NB4 (cell line): ENCODE measurements around the gene SYT10.

ENCODE experiments used
- DNase-seq: peaks from one replicate; pipeline ENCODE4 v3.0.0; 2010; ENCODE audit warnings: low read depth
- H3K4me3 ChIP-seq: one replicate; pipeline ENCODE4 v1.5.1; 2011; ENCODE audit warnings: mild to moderate bottlenecking, low read depth, low read length, moderate library complexity
- MYC ChIP-seq: IDR thresholded peaks from 2 replicates; pipeline ENCODE4 v1.6.1; 2011; ENCODE audit warnings: low read depth, low read length
- POLR2A ChIP-seq: IDR thresholded peaks from 2 replicates; pipeline ENCODE4 v1.6.1; 2011; ENCODE audit warnings: mild to moderate bottlenecking; ENCODE audit not compliant: insufficient read length; ENCODE audit errors: extremely low read depth
- TF ChIP-seq, protein P1 (sequence below): IDR thresholded peaks from one replicate; pipeline ENCODE4 v1.5.1; 2012; ENCODE audit warnings: low read depth, low read length
- TF ChIP-seq, protein P2 (sequence below): IDR thresholded peaks from 2 replicates; pipeline ENCODE4 v1.6.1; 2011; ENCODE audit warnings: low read depth, low read length

Gene SYT10, protein sequence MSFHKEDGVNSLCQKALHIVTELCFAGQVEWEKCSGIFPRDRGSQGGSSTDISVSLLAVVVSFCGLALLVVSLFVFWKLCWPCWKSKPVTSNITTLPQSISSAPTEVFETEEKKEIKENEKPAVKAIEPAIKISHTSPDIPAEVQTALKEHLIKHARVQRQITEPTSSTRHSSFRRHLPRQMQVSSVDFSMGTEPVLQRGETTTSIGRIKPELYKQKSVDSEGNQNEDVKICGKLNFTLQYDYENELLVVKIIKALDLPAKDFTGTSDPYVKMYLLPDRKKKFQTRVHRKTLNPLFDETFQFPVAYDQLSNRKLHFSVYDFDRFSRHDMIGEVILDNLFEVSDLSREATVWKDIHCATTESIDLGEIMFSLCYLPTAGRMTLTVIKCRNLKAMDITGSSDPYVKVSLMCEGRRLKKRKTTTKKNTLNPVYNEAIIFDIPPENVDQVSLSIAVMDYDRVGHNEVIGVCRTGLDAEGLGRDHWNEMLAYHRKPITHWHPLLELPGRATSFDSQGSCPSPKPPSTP

DNA sequence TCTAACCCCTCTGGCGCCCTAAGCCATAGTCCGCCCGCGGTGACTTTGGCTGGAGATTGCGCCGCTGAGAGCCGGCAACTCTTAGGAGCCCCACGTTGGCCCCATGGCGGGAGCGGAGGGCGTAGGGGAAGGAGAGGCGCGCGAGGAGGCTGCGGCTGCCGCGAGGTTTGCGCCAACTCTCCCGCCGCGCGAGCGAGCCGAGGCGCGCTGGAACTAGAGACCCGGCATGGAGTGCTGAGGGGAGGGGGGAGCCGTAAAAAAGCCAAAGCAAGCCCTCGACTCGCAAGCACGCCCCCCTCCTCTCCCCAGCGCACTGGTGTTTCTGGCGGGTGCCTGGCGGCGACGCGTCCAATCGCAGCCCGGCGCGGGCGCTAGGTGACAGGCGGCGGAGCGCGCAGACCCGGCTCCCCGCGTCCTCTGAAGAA is at the start of gene SYT10:
TSS of gene SYT10 (minus strand) at position 233 of the 425 bp plus-strand sequence. CDS start 297 bp downstream, outside the sequence.
- TF ChIP-seq, protein P1, sequence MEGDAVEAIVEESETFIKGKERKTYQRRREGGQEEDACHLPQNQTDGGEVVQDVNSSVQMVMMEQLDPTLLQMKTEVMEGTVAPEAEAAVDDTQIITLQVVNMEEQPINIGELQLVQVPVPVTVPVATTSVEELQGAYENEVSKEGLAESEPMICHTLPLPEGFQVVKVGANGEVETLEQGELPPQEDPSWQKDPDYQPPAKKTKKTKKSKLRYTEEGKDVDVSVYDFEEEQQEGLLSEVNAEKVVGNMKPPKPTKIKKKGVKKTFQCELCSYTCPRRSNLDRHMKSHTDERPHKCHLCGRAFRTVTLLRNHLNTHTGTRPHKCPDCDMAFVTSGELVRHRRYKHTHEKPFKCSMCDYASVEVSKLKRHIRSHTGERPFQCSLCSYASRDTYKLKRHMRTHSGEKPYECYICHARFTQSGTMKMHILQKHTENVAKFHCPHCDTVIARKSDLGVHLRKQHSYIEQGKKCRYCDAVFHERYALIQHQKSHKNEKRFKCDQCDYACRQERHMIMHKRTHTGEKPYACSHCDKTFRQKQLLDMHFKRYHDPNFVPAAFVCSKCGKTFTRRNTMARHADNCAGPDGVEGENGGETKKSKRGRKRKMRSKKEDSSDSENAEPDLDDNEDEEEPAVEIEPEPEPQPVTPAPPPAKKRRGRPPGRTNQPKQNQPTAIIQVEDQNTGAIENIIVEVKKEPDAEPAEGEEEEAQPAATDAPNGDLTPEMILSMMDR, result no peak
- TF ChIP-seq POLR2A (no peak), MYC (no peak)
- TF ChIP-seq, protein P2, sequence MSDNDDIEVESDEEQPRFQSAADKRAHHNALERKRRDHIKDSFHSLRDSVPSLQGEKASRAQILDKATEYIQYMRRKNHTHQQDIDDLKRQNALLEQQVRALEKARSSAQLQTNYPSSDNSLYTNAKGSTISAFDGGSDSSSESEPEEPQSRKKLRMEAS, result no peak
- no peak for DNase-seq
- no peak within 1 kb of the TSS for H3K4me3 ChIP-seq

DNA sequence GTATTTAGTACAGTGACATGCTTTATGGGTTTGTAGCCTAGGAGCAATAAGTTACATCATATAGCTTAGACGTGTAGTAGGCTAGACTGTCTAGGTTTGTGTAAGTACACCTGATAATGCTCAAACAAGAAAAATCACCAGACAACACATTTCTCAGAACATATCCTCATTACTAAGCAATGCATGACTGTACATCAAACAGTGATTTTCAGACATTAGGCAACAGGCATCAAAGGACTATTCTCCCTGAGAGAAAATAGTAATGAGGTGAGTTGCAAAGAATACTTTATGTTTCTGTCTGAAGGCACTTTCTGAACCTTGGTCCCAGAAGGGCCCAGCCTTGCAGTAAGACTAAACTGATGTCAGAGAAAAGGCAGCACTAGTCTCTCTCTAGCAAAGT is 48.4 kb upstream of the SYT10 start:
- no peak overlapping the region for H3K4me3 ChIP-seq
- DNase-seq, result no peak
- TF ChIP-seq, protein P2, result no peak
- TF ChIP-seq MYC (no peak), POLR2A (no peak)
- TF ChIP-seq, protein P1, result no peak

GRCh38 chr12:33486058-33486457 is 46.4 kb upstream of the SYT10 start:
- TF ChIP-seq POLR2A (no peak), MYC (no peak)
- TF ChIP-seq, protein P2, result no peak
- TF ChIP-seq, protein P1, result no peak
- H3K4me3 ChIP-seq, result no peak overlapping the region
- DNase-seq, result no peak

DNA sequence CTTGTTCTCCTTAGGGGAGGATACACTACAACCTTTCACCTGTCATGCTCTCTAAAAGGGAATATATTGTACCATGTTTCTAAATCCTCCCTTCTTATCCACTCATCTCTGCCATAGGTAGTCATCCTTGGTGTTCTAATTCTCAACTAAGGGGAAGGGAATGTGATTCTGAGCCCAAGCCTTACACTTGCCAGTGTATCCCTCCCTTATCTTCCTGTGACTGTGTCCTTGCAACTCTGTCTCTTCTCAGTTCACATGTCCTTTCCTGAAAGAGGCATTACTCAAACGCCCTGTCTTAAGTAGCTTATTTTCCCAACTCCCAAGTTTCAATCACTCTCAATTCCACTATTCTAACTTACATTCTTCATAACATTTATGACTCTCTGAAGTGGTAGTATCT is 44.5 kb upstream of the SYT10 start:
- no peak for DNase-seq
- TF ChIP-seq MYC (no peak), POLR2A (no peak)
- TF ChIP-seq, protein P1, result no peak
- TF ChIP-seq, protein P2, result no peak
- no peak overlapping the region for H3K4me3 ChIP-seq

DNA sequence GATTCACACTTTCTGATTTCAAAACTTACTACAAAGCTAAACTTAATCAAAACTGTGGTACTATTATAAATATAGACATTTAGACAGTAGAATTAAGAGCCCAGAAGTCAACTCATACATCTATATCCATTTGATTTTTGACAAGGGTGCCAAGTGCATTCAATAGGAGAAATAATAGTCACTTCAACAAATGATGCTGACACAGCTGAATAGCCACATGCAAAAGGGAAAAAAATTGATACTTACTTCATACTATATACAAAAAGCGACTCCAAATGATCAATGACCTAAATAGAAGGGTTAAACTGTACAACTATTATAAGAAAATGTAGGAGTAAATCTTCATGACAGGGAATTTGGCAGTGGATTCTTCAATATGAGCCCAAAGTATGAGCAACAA is 40.7 kb upstream of the SYT10 start:
- H3K4me3 ChIP-seq, result no peak overlapping the region
- DNase-seq, result no peak
- TF ChIP-seq, protein P2, result no peak
- TF ChIP-seq, protein P1, result no peak
- TF ChIP-seq POLR2A (no peak), MYC (no peak)
